Testis (tissue), 2 donors: ENCODE measurements around the gene NDRG2.

Experiments
- POLR2A ChIP-seq: fragments of 450-650 bp; IDR thresholded peaks from one replicate; pipeline ENCODE4 v1.6.1; 2017; ENCODE audit warnings: antibody characterized with exemption, mild to moderate bottlenecking, moderate library complexity
- TF ChIP-seq, protein P1 (sequence below), 3 experiments: fragments of 450-650 bp in 2 of 3; fragments of 200-600 bp in 1 of 3; sonication (generic) in 1 of 3; IDR thresholded peaks; one replicate each; pipeline ENCODE4 v1.5.1; 2016 to 2019; ENCODE audit warnings: antibody characterized with exemption in 3 of 3, mild to moderate bottlenecking in 2 of 3, moderate library complexity in 1 of 3

DNA sequence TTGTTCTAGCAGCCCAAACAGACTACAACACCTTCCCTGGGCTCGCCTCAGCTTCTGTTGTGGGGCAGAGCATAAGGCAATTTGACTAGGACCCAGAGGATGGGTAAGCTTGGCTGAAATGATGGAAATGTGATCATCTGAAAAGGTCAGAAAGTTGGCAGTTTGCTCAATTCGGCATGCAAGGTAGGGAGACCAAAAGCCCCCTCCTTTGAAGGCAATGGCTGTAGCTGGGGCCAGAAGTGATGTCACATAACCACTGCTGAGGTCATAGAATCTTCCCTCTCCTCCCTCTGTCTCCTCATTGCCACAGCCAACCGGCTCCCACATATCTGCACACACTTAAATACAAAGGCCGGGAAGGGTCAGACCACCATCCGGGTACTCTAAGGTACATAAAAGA is 5.1 kb upstream of the NDRG2 start, which contains the start of gene TPPP2:
- TF ChIP-seq, protein P1, sequence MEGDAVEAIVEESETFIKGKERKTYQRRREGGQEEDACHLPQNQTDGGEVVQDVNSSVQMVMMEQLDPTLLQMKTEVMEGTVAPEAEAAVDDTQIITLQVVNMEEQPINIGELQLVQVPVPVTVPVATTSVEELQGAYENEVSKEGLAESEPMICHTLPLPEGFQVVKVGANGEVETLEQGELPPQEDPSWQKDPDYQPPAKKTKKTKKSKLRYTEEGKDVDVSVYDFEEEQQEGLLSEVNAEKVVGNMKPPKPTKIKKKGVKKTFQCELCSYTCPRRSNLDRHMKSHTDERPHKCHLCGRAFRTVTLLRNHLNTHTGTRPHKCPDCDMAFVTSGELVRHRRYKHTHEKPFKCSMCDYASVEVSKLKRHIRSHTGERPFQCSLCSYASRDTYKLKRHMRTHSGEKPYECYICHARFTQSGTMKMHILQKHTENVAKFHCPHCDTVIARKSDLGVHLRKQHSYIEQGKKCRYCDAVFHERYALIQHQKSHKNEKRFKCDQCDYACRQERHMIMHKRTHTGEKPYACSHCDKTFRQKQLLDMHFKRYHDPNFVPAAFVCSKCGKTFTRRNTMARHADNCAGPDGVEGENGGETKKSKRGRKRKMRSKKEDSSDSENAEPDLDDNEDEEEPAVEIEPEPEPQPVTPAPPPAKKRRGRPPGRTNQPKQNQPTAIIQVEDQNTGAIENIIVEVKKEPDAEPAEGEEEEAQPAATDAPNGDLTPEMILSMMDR (IDR thresholded peaks at IDR 0.05), result no peak
- TF ChIP-seq POLR2A, result no peak
